DOHH2 (cell line): ENCODE results near the gene PCED1B.

Experiments used
- H3F3A ChIP-seq: fragments of 200-600 bp; sonication (generic), shearing (Covaris generic); 2 replicates; pipeline ENCODE4 v1.6.0; 2016; ENCODE audit warnings: antibody characterized with exemption, mild to moderate bottlenecking; ENCODE audit not compliant: control insufficient read depth, insufficient read depth
- H3K27ac ChIP-seq: fragments of 200-600 bp; sonication (generic); 2 replicates; pipeline ENCODE4 v1.5.1; 2014; ENCODE audit warnings: low read depth, mild to moderate bottlenecking, low read length, moderate library complexity
- H3K27me3 ChIP-seq: fragments of 200-600 bp; sonication (generic); 2 replicates; pipeline ENCODE4 v1.6.1; 2014; ENCODE audit warnings: mild to moderate bottlenecking, low read length, mixed read lengths; ENCODE audit not compliant: control insufficient read depth
- H3K36me3 ChIP-seq: fragments of 200-600 bp; sonication (generic); 2 replicates; pipeline ENCODE4 v1.6.1; 2014; ENCODE audit warnings: mild to moderate bottlenecking, low read length, moderate library complexity, mixed read lengths; ENCODE audit not compliant: control insufficient read depth
- H3K4me1 ChIP-seq: fragments of 200-600 bp; sonication (generic); 2 replicates; pipeline ENCODE4 v1.6.1; 2014; ENCODE audit warnings: mild to moderate bottlenecking, low read length, mixed read lengths; ENCODE audit not compliant: control insufficient read depth
- H3K4me2 ChIP-seq: fragments of 200-600 bp; sonication (generic); 2 replicates; pipeline ENCODE4 v1.6.0; 2014; ENCODE audit warnings: mild to moderate bottlenecking, low read length, moderate library complexity
- H3K4me3 ChIP-seq: fragments of 200-600 bp; sonication (generic); 2 replicates; pipeline ENCODE4 v1.5.1; 2014; ENCODE audit warnings: mild to moderate bottlenecking, low read length, mixed read lengths
- H3K79me2 ChIP-seq: fragments of 200-600 bp; sonication (generic); 2 replicates; pipeline ENCODE4 v1.6.1; 2014; ENCODE audit warnings: mild to moderate bottlenecking, low read length, mixed read lengths; ENCODE audit not compliant: control insufficient read depth
- H3K9me2 ChIP-seq: fragments of 200-600 bp; sonication (generic); replicated peaks from 2 replicates; pipeline ENCODE4 v1.6.1; 2014; ENCODE audit warnings: mild to moderate bottlenecking, low read length, mixed read lengths; ENCODE audit not compliant: control insufficient read depth
- H3K9me3 ChIP-seq: fragments of 200-600 bp; sonication (generic); 2 replicates; pipeline ENCODE4 v1.6.1; 2014; ENCODE audit warnings: antibody characterized with exemption, low read length, mixed read lengths; ENCODE audit not compliant: control insufficient read depth, insufficient read depth
- H4K20me1 ChIP-seq: fragments of 200-600 bp; sonication (generic); 2 replicates; pipeline ENCODE4 v1.6.0; 2014; ENCODE audit warnings: low read depth, mild to moderate bottlenecking, antibody characterized with exemption, low read length, moderate library complexity; ENCODE audit not compliant: control insufficient read depth, insufficient read depth
- EZH2phosphoT487 ChIP-seq: fragments of 200-600 bp; sonication (generic); IDR thresholded peaks from 2 replicates; pipeline ENCODE4 v1.6.1; 2017; ENCODE audit warnings: borderline replicate concordance, mild to moderate bottlenecking, antibody characterized with exemption, low read length, moderate library complexity, mixed read lengths
- TF ChIP-seq, protein P1 (sequence below): fragments of 200-600 bp; sonication (generic); IDR thresholded peaks from one replicate; pipeline ENCODE4 v1.5.1; 2014; ENCODE audit warnings: antibody characterized with exemption, mild to moderate bottlenecking, low read depth, low read length; ENCODE audit not compliant: poor library complexity, severe bottlenecking

PCED1B gene

GRCh38 chr12:47078733-47079467, 521 bp upstream of the PCED1B start:
- Histone ChIP-seq H3F3A (peaks cover 9% of the 10 kb centered on the region; the same call in 1 of the 2 replicates), H3K36me3 (no peaks in the 10 kb centered on the region), H3K4me3 (peak overlapping the region; percentile 77), H3K4me1 (peaks cover 32% of the 10 kb centered on the region), H3K4me2 (peak overlapping the region; percentile 90), H3K27me3 (peaks cover 43% of the 10 kb centered on the region), H3K27ac (no peak overlapping the region), H4K20me1 (no peaks in the 10 kb centered on the region), H3K9me3 (no peaks in the 10 kb centered on the region), H3K9me2 (no peaks in the 10 kb centered on the region), H3K79me2 (no peaks in the 10 kb centered on the region)
- TF ChIP-seq, protein P1, sequence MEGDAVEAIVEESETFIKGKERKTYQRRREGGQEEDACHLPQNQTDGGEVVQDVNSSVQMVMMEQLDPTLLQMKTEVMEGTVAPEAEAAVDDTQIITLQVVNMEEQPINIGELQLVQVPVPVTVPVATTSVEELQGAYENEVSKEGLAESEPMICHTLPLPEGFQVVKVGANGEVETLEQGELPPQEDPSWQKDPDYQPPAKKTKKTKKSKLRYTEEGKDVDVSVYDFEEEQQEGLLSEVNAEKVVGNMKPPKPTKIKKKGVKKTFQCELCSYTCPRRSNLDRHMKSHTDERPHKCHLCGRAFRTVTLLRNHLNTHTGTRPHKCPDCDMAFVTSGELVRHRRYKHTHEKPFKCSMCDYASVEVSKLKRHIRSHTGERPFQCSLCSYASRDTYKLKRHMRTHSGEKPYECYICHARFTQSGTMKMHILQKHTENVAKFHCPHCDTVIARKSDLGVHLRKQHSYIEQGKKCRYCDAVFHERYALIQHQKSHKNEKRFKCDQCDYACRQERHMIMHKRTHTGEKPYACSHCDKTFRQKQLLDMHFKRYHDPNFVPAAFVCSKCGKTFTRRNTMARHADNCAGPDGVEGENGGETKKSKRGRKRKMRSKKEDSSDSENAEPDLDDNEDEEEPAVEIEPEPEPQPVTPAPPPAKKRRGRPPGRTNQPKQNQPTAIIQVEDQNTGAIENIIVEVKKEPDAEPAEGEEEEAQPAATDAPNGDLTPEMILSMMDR, result no peak
- TF ChIP-seq EZH2phosphoT487, result no peak

GRCh38 chr12:47079981-47080724, 732 bp downstream of the PCED1B start:
- Histone ChIP-seq H3K4me2 (peak overlapping the region; percentile 90), H4K20me1 (no peaks in the 10 kb centered on the region), H3K79me2 (no peaks in the 10 kb centered on the region), H3K9me2 (no peaks in the 10 kb centered on the region), H3K27me3 (peaks cover 42% of the 10 kb centered on the region), H3K4me1 (peaks cover 32% of the 10 kb centered on the region), H3F3A (peaks cover 9% of the 10 kb centered on the region; the same call in 1 of the 2 replicates), H3K4me3 (peak overlapping the region; percentile 77), H3K36me3 (no peaks in the 10 kb centered on the region), H3K9me3 (no peaks in the 10 kb centered on the region), H3K27ac (no peak overlapping the region)
- TF ChIP-seq EZH2phosphoT487, result no peak
- TF ChIP-seq, protein P1, result no peak

DNA sequence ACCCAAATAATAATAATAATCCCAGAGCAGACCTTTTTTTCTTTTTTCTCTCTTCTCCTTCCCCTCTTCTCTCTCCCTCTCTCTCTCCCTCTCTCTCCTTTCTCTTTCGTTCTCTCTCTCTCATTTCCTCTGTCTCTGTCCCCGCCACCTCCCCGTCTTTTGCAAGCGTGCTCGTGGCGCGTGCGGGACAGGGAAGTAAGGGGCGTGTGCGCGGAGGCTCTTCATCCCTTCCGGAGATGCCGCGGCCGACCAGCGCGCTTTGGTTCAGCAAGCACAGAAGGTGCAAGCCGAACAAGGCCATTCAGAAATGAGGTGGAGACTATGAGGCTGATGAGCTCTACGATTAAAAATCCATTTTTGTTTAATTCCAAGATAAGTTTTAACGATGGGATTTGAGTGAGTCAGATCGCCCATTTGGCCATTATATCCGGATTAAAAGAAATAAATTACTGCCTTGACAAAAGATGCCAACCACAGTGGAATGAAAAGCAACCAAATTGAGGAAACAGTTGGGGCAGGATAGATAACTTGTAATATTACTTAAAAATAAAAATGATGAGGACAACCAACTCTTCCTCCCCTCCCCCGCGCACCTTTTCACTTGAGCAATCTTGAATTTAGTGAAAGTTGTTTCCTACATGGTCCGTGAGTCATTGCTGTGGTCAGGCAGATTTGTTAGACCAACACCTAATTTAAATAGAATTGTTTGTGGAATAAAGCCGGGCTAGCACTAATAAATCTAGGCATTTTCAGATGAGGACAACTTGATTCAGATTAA, 1.5 kb downstream of the PCED1B start:
- peaks cover 9% of the 10 kb centered on the region; the same call in 1 of the 2 replicates for H3F3A ChIP-seq
- H3K9me2 ChIP-seq, result no peaks in the 10 kb centered on the region
- peak overlapping the region; percentile 90 for H3K4me2 ChIP-seq
- peaks cover 43% of the 10 kb centered on the region for H3K27me3 ChIP-seq
- H3K36me3 ChIP-seq, result no peaks in the 10 kb centered on the region
- TF ChIP-seq, protein P1, result no peak
- no peak for TF ChIP-seq EZH2phosphoT487
- no peaks in the 10 kb centered on the region for H4K20me1 ChIP-seq
- no peak overlapping the region for H3K27ac ChIP-seq
- no peaks in the 10 kb centered on the region for H3K79me2 ChIP-seq
- peaks cover 36% of the 10 kb centered on the region for H3K4me1 ChIP-seq
- H3K9me3 ChIP-seq, result no peaks in the 10 kb centered on the region
- H3K4me3 ChIP-seq, result peak overlapping the region; percentile 77
